NK-92 (cell line): ENCODE results near the gene TSPAN18.

Experiments used
- DNase-seq: peaks from one replicate; lab custom pipeline; 2025; ENCODE audit not compliant: unreplicated experiment; lab: John Stamatoyannopoulos, UW

TSPAN18 gene

DNA sequence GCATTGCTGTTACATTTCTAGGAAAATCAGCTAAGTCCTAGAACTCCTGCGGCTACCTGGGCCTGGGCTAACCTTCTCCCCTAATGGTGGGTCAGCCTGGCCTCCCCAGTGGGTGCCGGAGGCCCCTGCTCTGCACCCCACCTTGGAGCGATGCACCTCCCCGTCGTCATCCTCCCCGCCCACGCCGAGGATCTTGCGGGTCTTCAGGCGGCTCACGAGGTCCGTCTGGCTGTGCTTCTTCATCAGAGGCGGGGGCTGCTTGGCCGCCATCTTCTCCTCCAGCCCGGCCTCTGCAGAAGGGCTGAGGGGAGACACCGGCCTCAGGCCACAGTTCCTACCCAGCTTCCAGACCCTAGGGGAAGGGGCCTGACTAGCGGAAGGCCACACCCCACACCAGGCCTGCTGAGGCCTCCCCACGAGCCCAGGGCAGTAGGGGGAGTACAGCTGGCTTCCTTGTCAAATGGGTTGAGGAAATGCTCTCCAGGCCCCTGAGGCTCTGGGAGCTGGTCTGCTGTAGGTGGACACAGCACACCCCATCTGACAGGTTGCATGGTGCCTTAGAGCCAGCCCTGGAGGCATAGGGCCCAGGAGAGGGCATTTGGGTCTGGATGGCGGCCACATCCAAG lies 211.4 kb downstream of the TSPAN18 start:
- no peak for DNase-seq

GRCh38 chr11:44939673-44940395 lies 213.1 kb downstream of the TSPAN18 start:
- no peak for DNase-seq

- DNase-seq = no peak
These were observed 213.6 kb downstream of the TSPAN18 start for GRCh38 chr11:44940404-44940803.

GRCh38 chr11:44940835-44941234 lies 214.1 kb downstream of the TSPAN18 start:
- no peak for DNase-seq

DNA sequence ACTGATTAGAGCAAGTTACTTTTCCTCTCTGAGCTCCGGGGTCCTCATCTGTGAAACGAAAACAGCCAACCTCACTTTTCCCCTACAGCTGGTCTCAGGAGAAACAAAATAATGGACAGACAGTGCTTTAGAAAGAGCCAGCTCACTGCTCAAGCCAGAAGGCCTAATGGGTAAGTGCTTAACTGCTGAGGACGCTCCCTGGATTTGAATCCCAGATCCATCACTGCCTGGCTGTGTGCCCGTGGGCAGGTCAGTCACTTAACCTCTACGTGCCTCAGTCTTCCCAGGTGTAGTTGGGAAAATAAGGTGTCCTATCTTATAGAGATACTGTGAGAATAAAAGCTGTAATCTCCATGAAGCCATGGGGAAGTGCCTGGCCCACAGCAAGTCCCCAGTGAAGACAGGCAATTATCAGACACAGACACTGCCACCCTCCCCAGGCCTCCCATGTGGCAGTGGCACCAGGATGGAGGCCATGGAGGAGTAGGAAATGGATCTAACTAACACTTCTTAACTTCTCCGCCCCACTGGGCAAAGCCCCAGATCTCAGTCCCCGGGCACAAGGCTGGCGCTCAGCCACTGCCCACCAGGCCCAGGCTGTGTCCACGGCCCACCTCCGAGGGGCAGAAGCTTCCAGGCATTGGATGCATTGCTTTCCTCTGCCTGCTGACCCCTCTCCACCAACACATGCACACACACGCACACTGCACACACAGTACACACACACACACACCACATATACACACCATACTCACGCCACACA lies 214.7 kb downstream of the TSPAN18 start:
- DNase-seq = no peak

- DNase-seq = no peak
These were observed 215.5 kb downstream of the TSPAN18 start for GRCh38 chr11:44942029-44942955.

GRCh38 chr11:44943118-44943517 lies 216.4 kb downstream of the TSPAN18 start:
- no peak for DNase-seq

DNA sequence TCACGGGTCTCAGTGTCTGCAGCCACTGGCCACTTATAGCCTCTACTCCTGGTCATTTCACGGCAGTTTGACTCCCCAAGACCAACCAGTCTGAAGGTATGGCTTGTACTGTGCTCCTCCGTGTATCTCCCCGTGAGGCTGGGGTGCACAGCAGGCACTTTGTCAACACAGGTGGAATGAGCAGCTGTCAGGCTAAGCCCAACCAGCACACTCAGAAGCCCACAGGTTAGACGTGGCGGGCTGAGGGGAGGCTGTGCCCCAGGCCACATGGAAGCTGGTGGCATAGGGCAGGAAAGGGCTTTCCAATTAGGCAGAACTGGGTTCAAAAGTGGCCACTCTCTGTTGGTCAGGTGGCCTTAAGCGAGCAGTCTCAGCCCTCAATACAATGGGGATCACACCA lies 216.9 kb downstream of the TSPAN18 start:
- no peak for DNase-seq

- DNase-seq = no peak
These were observed 217.6 kb downstream of the TSPAN18 start for GRCh38 chr11:44944181-44944852.

DNA sequence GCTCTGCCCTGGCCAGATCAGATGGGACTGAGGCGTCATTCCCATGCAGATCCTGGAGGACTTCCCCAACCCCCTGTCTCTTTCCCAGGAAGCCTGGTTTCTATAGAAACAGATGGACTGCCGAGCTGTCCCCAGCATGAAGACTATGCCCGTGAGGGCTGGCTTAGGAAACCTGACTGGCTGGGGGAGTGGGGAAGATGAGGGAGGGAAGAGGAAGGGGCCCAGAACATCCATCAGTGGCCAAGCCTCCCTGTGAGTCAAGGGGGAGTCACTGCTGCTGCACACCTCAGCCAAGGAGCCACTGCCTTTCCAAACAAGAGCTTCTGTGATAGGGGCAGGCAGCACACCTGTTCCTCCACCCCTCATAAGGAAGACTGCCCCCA lies 218.1 kb downstream of the TSPAN18 start:
- no peak for DNase-seq

DNA sequence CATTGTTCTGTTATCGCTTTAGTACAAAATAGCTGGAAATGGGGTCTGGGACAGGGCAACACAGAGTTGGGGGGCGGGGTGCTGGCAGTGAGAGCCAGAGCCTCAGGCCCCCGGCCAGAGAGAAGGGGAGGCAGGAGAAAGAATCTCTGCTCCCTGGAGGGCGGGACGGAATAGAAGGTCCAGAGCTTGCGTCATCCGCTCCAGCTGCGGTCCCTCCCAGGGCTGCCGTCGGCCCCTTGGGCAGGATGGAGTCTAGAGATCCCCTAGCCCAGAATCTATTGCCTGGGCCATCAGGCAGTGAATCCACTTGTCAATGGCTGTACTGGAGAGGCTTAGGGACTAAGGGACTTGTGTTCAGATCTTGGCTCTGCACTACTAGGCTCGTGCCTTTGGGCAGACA lies 218.9 kb downstream of the TSPAN18 start:
- DNase-seq = no peak

- no peak for DNase-seq
These were observed 219.5 kb downstream of the TSPAN18 start for GRCh38 chr11:44946263-44946662.

DNA sequence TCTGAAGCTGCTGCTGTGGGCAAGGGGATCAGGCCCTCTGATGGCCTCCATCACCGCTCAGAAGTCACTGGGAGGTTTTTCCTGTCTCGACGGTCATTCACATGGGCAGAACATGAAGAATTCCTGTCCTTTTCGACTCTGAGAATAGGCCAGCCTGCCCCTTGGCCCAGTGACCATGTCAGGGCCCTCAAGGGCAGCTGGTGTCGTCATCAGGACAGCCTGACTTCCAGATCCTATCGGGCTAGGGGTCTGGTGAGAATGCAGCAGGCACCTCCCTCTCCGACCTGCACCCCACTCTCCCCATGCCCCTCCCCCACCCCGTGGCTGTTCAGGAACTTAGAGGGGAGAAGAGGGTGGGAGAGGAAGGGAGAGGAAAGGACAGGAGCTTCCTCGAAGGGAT lies 220.4 kb downstream of the TSPAN18 start:
- DNase-seq = no peak

- DNase-seq = no peak
These were observed 221.4 kb downstream of the TSPAN18 start for GRCh38 chr11:44948155-44948554.

DNA sequence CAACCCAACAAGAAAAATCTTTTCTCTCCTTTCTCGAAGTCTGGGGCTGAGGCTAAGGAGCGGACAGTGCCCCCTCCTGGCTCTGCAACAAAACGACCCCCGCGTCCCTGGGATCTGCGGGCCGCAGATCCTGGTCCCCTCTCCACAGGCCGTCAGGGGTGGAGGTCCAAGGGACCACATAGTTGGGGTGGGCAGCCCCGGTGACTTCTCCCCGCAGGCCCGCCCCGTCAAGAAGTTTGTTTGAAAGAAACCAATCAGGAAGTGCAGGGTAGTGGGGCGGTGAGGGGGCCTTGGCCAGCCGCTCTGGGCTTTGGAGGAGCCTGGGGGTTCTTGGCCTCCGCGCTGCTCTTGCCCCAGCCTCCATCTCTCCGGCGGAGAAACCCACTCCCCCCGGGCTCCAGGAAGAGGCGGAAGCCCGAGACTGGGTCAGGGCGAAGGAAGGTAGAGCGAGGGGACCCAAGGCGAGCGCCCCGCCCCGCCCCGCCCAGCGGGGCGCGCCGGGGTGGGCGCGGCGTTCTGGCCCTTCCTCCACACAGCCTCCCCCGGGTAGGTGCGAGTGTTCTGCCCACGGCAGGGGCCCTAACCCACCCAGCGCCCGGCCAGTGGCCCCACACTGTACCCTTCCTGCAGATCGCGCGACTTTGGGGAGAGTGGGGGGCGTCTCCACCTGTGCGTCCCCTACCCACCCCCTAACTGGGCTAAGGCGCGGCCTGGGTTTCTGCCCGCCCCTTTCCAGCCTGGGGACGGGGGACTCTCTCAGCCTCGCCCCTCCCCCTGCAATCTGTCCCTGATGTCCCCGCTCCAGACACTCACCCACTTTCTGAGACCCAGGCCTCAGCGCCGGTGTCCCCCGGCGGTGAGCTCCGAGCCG lies 222.6 kb downstream of the TSPAN18 start:
- DNase-seq = no peak

DNA sequence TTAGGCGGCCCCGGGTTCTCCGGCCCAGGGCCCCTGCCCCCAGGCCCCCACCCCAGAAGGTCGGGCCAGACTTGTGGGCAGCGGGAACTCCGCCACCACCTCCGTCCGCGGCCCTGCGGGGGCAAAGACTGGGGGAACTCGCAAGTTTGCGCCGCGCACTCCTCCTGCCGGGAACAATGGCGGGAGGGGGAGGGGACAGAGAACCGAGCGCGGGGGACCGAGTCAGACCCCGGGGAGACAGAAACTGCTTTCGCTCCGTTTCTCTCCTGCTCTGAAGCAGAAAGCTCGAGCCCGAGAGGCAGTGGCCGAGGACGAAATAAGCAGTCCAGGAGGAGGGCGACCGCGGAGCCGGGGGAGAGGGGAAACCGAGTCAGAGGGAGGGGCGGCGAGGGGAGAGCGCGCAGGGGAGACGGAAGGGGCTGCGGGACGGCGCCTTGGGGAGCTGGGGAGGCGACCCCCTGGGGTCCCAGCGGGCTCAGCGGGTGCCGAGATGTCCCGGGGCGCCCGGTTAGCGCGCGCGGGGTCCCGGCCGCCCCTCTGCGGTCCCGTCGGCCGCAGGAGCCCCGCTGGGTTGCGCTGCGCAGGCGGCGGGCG lies 223.4 kb downstream of the TSPAN18 start:
- no peak for DNase-seq

GRCh38 chr11:44950625-44951476 lies 224.1 kb downstream of the TSPAN18 start, which contains the start of gene TP53I11:
TSS of gene TP53I11 (minus strand) at chr11:44950883. CDS start at chr11:44938335, 12,548 bp downstream.
- DNase-seq = no peak

DNA sequence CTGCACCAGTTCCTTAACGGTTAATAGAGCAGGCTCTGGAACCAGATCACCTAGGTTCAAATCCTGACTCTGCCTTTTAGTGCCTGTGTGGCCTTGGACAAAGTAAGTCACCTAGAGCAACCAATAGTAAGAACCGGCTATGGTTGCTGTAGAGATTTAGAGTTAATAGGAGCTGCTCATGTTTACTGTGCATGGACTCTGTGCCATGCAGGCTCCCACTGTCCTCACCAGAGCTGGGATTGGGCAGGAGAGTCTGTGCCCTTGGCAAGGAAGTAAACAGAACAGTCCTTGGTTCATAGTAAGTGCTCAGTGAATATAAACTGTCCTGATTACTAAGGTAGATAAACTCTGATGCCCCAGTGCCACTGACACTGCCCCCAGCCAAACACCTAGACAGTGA lies 225.3 kb downstream of the TSPAN18 start:
- no peak for DNase-seq
